Central memory CD8-positive, alpha-beta T cell (primary cell): ENCODE data around the gene OTOF.

ENCODE experiments used
- ATAC-seq: fragments of 150-1000 bp; cut with Tn5 transposase; replicated peaks from 2 replicates; pipeline ENCODE4 v1.10.0; 2022; ENCODE audit warnings: mild to moderate bottlenecking, moderate FRiP score, moderate number of reproducible peaks; ENCODE audit not compliant: poor library complexity, severe bottlenecking; ENCODE audit errors: extremely low read depth
- DNase-seq, 2 donors: peaks; one replicate each; pipeline ENCODE4 v3.0.0; 2021; ENCODE audit warnings: low spot score in 2 of 2
- H3K27ac Mint-ChIP-seq: one replicate; pipeline ENCODE4 v1.8.0; 2022; ENCODE audit warnings: low read depth, mild to moderate bottlenecking, moderate library complexity, mixed read lengths
- H3K27me3 Mint-ChIP-seq: one replicate; pipeline ENCODE4 v1.8.0; 2022; ENCODE audit warnings: mixed read lengths
- H3K36me3 Mint-ChIP-seq: one replicate; pipeline ENCODE4 v1.8.0; 2022; ENCODE audit warnings: mild to moderate bottlenecking, moderate library complexity, mixed read lengths; ENCODE audit not compliant: insufficient read depth
- H3K4me1 Mint-ChIP-seq: one replicate; pipeline ENCODE4 v1.8.0; 2022; ENCODE audit warnings: mixed read lengths
- H3K4me3 Mint-ChIP-seq: one replicate; pipeline ENCODE4 v1.8.0; 2022; ENCODE audit warnings: mild to moderate bottlenecking, moderate library complexity, mixed read lengths
- H3K9me3 Mint-ChIP-seq: one replicate; pipeline ENCODE4 v1.8.0; 2022; ENCODE audit warnings: mixed read lengths

The OTOF gene

DNA sequence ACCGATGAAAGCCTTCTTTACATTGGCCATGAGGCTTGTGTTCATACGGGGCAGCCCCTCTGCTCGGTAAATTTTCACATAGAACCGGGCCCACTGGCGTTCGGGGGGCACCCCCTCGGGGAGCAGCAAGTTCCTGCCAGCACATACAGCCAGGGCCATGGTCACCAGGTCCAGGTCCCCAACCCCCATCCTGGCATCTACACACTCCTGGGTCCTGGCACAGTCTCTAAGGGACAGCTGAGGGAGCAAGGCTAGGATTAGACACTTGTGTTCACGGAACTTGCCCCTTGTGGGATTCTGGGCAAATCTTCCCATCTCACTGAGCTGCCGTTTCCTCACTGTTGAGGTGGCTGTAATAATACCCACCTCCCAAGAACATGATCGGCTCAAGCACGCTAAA, 5.6 kb upstream of the OTOF start:
- Mint-ChIP-seq H3K27ac (no peak overlapping the region), H3K4me1 (no peaks in the 10 kb centered on the region), H3K9me3 (no peaks in the 10 kb centered on the region), H3K27me3 (peaks cover 20% of the 10 kb centered on the region), H3K36me3 (no peaks in the 10 kb centered on the region), H3K4me3 (no peak overlapping the region)
- DNase-seq, result no peak
- no peak for ATAC-seq

- Mint-ChIP-seq H3K36me3 (no peaks in the 10 kb centered on the region), H3K4me1 (no peaks in the 10 kb centered on the region), H3K27ac (no peak overlapping the region), H3K27me3 (peaks cover 20% of the 10 kb centered on the region), H3K4me3 (no peak overlapping the region), H3K9me3 (no peaks in the 10 kb centered on the region)
- DNase-seq, result no peak
- ATAC-seq, result no peak
Measured at GRCh38 chr2:26483027-26483326, 5.1 kb upstream of the OTOF start.

- DNase-seq (no peak), ATAC-seq (no peak)
- peaks cover 20% of the 10 kb centered on the region for H3K27me3 Mint-ChIP-seq
- H3K27ac Mint-ChIP-seq, result no peak overlapping the region
- H3K4me3 Mint-ChIP-seq, result no peak overlapping the region
- peaks cover 6% of the 10 kb centered on the region for H3K4me1 Mint-ChIP-seq
- no peaks in the 10 kb centered on the region for H3K36me3 Mint-ChIP-seq
- H3K9me3 Mint-ChIP-seq, result no peaks in the 10 kb centered on the region
Measured at GRCh38 chr2:26482211-26483026, 4.5 kb upstream of the OTOF start.

- Mint-ChIP-seq H3K9me3 (no peaks in the 10 kb centered on the region), H3K4me3 (no peak overlapping the region), H3K27ac (no peak overlapping the region), H3K4me1 (peaks cover 7% of the 10 kb centered on the region), H3K27me3 (peaks cover 20% of the 10 kb centered on the region), H3K36me3 (no peaks in the 10 kb centered on the region)
- ATAC-seq, result no peak
- no peak for DNase-seq
Measured at GRCh38 chr2:26481706-26482105, 3.8 kb upstream of the OTOF start.

DNA sequence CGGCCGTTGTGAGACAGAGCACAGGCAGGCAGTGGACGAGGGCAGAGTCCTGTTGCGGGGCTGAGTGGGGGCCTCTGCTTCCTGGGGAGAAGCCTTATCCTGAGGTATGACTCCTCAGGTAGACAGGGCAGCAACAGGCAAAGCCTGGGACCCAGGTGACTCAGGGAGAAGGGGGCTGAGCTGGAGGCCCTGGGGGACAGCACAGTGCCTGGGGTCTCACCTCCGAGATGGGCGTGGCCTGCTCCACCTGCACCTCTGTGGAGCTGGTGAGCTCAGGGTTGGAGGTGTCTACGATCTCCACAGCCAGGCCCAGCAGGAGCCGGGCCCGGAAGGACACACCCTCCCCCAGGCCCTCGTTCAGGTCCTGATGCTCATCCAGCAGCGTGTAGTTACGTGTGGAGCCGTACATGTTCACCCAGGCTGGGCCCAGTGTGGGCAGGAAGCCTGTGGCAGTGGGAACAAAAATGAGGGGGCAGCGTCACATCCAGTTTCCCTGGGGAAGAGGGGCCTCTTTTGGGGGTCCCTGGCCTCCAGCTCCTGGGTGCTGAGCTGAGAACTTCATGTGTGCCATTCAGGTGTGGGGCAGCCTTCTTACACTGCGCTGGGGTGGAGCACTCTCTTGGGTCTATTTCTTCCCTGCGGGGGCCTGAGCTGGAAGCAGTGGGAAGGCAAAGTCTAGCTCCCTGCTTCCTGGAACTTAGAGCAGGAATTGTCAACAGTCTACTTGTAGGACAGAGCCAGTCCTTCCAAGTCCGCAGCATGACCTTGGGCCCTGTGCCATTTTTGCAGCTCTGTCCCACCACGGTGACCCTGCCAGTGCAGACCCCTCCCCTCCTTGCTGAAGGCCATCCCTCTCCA, 2.9 kb upstream of the OTOF start:
- H3K36me3 Mint-ChIP-seq, result no peaks in the 10 kb centered on the region
- no peak for ATAC-seq
- no peaks in the 10 kb centered on the region for H3K9me3 Mint-ChIP-seq
- no peak overlapping the region for H3K4me3 Mint-ChIP-seq
- peaks cover 19% of the 10 kb centered on the region for H3K27me3 Mint-ChIP-seq
- no peak overlapping the region for H3K27ac Mint-ChIP-seq
- H3K4me1 Mint-ChIP-seq, result peaks cover 7% of the 10 kb centered on the region
- DNase-seq, result no peak

GRCh38 chr2:26479789-26480565, 2.1 kb upstream of the OTOF start:
- Mint-ChIP-seq H3K27me3 (peaks cover 11% of the 10 kb centered on the region), H3K4me3 (no peak overlapping the region), H3K27ac (no peak overlapping the region), H3K9me3 (no peaks in the 10 kb centered on the region), H3K36me3 (no peaks in the 10 kb centered on the region), H3K4me1 (peaks cover 7% of the 10 kb centered on the region)
- ATAC-seq (no peak), DNase-seq (no peak)

DNA sequence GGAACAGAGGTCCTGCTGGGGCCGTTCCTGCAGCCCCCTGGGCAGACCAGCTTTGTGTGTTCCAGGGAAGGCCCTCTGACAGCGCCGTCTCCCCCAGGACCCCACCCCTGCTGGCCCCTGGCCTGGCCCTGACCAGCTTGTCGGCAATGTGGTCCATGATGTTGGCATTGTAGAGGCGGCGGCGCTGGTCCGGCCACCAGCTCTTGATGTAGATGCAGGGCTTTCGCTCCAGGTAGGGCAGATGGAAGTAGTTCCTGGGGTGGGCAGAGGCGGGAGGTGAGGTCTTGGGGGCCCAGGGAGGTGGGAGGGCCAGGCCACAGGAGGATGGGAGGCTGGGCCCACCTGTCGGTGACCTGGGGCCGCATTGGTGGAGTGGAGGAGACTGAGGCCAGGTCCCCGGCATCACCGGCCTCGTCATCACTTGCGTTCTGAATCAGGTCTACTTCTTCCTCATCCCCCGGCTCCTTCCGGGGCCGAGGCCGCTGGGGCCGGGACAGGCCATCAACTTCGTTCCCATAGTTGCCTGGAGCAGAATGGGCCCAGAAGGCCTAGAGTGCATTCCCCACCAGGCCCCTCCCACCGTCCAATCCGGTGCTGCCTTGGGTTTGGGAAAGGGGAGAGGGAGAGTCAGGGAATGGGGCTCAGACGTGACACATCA, 1.3 kb upstream of the OTOF start:
- Mint-ChIP-seq H3K27me3 (peaks cover 7% of the 10 kb centered on the region), H3K4me1 (peaks cover 7% of the 10 kb centered on the region), H3K9me3 (no peaks in the 10 kb centered on the region), H3K36me3 (no peaks in the 10 kb centered on the region), H3K27ac (no peak overlapping the region), H3K4me3 (no peak overlapping the region)
- ATAC-seq (no peak), DNase-seq (no peak)

- Mint-ChIP-seq H3K4me3 (no peak overlapping the region), H3K27me3 (no peaks in the 10 kb centered on the region), H3K27ac (no peak overlapping the region), H3K9me3 (no peaks in the 10 kb centered on the region), H3K36me3 (no peaks in the 10 kb centered on the region), H3K4me1 (peaks cover 7% of the 10 kb centered on the region)
- no peak for ATAC-seq
- no peak for DNase-seq
Measured at GRCh38 chr2:26478366-26478765, 442 bp upstream of the OTOF start.

DNA sequence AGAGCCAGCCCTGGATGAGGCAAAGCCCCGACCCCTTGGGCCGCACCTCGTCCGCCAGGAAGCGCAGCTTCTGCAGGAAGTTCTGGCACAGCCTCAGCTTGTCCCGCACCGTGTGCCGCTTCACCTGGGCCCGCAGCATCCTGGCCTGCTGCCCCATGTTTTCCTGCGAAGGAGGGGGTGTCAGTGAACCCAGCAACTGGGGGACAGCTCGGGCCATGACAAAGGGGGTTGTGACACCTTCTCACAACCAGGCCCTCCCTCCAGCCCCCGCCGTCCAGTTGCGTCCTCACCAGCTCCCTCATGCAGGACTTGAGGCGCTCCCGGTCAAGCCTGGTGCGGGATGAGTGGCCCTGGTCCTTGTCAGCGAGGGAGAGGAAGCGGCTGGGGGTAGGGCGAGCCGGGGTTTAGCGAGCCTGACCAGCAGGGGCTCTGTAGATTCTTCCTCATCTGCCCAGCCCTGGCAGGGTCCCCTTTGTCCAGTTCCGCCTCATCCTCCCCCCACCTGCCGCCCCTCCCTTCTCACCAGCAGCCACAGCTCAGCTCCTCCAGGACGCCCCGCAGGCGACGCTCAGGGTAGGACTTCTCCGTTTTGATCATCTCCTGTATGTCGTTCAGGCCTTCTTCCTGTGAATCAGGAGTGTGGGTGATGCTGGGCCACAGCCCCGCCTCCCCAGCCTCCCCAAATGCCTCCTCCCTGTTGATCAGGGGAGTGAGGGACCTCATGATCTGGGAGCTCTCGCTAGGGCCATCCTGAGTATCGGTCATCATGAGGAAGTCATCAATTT, 606 bp downstream of the OTOF start:
- ATAC-seq (no peak), DNase-seq (no peak)
- peak overlapping the region; percentile 86 for H3K27ac Mint-ChIP-seq
- peak overlapping the region; percentile 75 for H3K4me3 Mint-ChIP-seq
- peaks cover 7% of the 10 kb centered on the region for H3K4me1 Mint-ChIP-seq
- H3K9me3 Mint-ChIP-seq, result no peaks in the 10 kb centered on the region
- no peaks in the 10 kb centered on the region for H3K36me3 Mint-ChIP-seq
- H3K27me3 Mint-ChIP-seq, result no peaks in the 10 kb centered on the region

DNA sequence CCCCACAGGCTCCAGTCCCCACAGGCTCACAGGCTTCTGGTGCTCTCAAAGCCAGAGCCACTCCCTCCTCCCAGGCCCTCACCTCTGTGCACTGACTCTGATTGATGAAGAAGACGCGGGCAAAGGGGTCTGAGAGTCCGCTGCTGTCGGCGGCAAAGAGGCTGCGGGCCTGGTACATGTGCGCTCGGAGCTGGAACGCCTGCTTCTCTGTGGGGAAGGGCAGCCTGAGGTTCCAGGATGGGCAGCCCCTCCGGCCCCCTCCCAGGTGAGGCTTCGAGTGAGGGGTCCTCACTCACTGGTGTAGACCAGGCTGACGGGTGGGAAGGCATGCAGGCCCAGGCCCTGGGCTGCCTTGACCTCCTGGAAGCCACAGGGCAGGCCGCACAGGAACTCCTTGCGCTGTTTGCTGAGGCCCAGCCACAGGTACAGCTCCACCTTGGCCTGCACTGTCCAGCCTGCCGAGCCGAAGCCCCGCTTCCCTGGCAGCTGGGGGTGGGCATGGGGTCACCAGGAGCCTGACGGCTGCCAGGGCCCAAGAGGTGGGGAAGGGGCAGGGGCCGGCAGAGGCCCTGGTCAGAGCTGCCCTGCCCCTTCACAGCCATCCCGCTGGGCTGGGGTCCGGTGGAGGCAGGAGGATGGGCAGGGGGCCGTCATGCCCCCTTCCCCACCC, 2.0 kb downstream of the OTOF start:
- ATAC-seq, result no peak
- DNase-seq, result no peak
- Mint-ChIP-seq H3K9me3 (no peaks in the 10 kb centered on the region), H3K36me3 (no peaks in the 10 kb centered on the region), H3K27me3 (no peaks in the 10 kb centered on the region), H3K4me3 (no peak overlapping the region), H3K4me1 (peaks cover 7% of the 10 kb centered on the region), H3K27ac (no peak overlapping the region)

DNA sequence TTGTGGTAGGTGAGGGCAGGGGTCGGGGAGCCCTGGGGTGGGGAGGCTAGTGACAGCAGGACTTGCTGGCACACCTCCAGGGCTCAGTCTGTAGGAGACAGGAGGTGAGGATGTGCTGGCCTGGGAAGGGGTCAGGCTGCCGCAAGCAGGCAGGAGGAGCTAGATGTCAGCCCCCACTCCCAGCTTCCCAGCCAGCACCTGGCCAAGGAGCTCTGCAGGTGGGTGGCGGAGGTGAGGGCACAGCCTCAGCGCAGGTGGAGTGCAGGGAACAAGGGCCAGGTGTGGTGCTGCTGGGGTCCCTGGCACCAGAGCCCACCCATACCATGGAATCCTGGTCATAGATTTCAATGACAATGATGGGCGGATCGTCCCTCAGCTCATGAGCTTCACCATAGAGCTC, 2.9 kb downstream of the OTOF start:
- ATAC-seq (no peak), DNase-seq (no peak)
- Mint-ChIP-seq H3K36me3 (no peaks in the 10 kb centered on the region), H3K27me3 (no peaks in the 10 kb centered on the region), H3K27ac (no peak overlapping the region), H3K4me3 (no peak overlapping the region), H3K9me3 (no peaks in the 10 kb centered on the region), H3K4me1 (peaks cover 7% of the 10 kb centered on the region)
